Measurements from ENCODE around the gene MINDY4.

MINDY4 gene

DNA sequence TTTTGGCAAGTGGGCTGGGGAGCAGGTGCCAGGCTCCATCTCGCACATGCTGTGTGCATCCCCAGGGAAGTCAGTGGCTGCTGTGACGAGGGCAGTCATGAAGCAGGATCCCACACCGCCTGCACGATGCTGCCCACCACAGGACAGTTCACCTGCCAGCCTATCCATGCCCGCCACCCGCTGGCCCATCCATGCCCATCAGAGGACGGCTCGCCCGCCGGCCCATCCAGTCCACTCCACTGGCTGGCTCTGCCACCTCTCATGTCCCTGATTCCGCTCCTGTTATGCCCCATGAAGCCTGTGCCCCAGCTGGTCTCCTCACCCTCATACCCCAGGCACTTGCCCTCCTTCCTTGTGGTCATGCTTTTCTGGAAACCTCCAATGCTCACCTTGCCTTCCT lies 37.5 kb upstream of the MINDY4 start:
- DNase-seq (ENCODE audit: low read depth) = no peak
- TF ChIP-seq, protein P1, sequence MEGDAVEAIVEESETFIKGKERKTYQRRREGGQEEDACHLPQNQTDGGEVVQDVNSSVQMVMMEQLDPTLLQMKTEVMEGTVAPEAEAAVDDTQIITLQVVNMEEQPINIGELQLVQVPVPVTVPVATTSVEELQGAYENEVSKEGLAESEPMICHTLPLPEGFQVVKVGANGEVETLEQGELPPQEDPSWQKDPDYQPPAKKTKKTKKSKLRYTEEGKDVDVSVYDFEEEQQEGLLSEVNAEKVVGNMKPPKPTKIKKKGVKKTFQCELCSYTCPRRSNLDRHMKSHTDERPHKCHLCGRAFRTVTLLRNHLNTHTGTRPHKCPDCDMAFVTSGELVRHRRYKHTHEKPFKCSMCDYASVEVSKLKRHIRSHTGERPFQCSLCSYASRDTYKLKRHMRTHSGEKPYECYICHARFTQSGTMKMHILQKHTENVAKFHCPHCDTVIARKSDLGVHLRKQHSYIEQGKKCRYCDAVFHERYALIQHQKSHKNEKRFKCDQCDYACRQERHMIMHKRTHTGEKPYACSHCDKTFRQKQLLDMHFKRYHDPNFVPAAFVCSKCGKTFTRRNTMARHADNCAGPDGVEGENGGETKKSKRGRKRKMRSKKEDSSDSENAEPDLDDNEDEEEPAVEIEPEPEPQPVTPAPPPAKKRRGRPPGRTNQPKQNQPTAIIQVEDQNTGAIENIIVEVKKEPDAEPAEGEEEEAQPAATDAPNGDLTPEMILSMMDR (IDR thresholded peaks at IDR 0.05; ENCODE audit: insufficient read depth, low read depth, low read length, missing control alignments) = no peak
- no peak overlapping the region for H3K4me3 ChIP-seq (ENCODE audit: low read depth, low read length)

DNA sequence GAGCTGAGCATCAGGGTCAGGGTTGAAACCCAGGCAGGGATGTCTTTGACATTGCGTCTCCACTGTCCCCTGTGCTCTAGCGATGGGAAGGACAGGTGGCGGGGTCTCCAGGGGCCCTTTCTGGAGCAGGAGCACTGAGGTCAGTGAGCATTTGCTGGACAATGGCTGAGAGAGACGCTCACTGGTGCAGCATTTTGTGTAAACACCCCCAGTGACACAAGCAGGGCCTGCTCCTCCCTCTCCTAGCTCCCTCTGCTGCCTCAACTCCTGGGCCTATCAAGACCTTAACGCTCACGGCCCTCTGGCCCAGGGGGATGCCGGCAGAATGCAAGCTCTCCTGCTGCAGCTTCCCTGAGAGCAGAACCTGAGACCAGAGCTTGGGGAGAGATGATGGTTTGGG lies 36.7 kb upstream of the MINDY4 start:
- no peak for DNase-seq (ENCODE audit: low read depth)
- TF ChIP-seq, protein P1 (IDR thresholded peaks at IDR 0.05; ENCODE audit: insufficient read depth, low read depth, low read length, missing control alignments) = no peak
- no peak overlapping the region for H3K4me3 ChIP-seq (ENCODE audit: low read depth, low read length)

DNA sequence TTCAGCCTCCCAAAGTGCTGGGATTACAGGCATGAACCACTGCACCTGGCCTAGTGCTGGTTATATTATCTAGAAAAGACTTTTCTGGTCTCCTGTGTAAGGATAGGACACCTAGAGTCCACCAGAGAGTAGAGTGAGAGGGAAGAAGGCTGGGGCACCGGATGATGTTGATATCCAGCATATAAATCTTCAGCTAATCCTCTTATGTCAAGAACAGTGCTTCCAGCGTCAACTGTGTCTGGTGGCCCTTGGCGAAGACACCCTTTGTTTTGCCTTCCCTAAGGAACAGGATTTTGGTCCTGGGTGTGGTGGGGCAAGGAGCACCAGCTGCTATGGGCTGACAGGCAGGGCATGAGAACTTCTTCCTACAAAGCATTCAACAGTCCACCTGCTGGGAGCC lies 35.6 kb upstream of the MINDY4 start:
- no peak overlapping the region for H3K4me3 ChIP-seq (ENCODE audit: low read depth, low read length)
- TF ChIP-seq, protein P1 (IDR thresholded peaks at IDR 0.05; ENCODE audit: insufficient read depth, low read depth, low read length, missing control alignments) = no peak
- DNase-seq (ENCODE audit: low read depth) = no peak

DNA sequence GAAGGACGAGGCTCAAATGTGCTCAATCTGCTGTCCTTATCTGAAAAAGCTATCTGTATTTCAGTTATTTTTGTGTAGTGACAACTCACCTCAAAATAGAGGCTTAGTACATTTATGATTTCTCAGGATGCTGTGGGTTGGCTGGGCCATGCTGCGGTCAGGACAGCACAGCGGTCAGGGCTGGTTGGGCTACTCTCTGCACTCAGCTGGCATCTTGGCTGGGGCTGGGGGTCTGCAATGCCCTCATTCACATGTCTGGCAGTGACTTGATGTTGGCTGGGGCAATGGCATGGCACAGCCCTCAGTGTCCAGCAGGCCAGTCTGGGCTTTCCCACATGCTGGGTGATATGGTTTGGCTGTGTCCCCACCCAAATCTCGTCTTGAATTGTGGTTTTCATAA lies 34.9 kb upstream of the MINDY4 start:
- TF ChIP-seq, protein P1 (IDR thresholded peaks at IDR 0.05; ENCODE audit: insufficient read depth, low read depth, low read length, missing control alignments) = no peak
- no peak overlapping the region for H3K4me3 ChIP-seq (ENCODE audit: low read depth, low read length)
- no peak for DNase-seq (ENCODE audit: low read depth)

DNA sequence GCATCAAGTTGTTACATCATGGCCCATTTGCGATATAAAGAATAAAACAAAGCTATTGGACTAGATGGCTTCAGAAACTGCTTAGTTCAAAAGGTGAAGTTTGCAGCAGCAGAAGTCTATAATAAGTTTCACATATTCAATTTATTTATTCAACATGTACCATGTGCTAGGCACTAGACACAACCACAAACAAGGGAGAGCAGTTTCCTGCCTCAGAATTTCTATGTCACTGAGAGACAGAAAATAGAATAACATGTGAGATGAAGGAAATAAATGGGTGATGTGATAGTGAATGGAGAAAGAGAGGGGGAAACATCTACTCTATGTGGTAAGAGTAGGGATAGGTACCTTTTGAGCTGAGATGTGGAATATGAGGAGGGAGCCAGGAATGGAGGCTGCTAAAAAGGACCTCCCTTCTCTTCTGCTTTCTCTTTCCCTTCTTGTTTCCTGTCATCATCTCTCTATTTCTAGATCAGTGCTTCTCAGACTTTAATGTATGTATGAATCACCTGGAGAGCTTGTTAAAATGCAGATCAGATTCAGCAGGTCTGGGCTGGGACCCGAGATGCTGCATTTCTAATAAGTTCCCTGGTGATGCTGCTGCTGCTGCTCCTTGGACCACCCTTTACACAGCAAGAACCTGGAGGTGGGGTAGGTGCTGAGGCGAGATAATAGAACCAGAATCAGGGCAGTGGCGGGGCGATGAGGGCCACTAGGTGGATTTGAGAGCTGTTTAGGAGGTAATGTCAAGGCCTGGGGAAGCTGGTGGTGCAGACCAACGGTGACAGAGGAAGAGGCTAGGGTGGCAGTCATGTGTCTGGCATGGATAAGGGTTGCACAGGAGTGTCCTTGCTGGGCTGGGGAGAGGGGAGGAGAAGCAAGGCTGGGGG lies 32.9 kb upstream of the MINDY4 start:
- TF ChIP-seq, protein P1 (IDR thresholded peaks at IDR 0.05; ENCODE audit: insufficient read depth, low read depth, low read length, missing control alignments) = no peak
- no peak for DNase-seq (ENCODE audit: low read depth)
- H3K4me3 ChIP-seq (ENCODE audit: low read depth, low read length) = no peak overlapping the region

GRCh38 chr7:30739691-30740090 lies 31.5 kb upstream of the MINDY4 start:
- TF ChIP-seq, protein P1 (IDR thresholded peaks at IDR 0.05; ENCODE audit: insufficient read depth, low read depth, low read length, missing control alignments) = no peak
- no peak overlapping the region for H3K4me3 ChIP-seq (ENCODE audit: low read depth, low read length)

More at GRCh38 chr7:30739691-30740090, 31.5 kb upstream of the MINDY4 start:
- no peak for DNase-seq (ENCODE audit: low read depth)

All from GM12865 (cell line).